ENCODE measurements around the gene RIC1. TPM values are rescaled to one million over a fixed set of nuclear protein-coding genes. Genes with fewer than 3 reads are reported as not detected.
"Not testable (repeated sequence)": the region's sequence is repeated elsewhere in the genome, so short reads cannot be mapped to it uniquely, and the experiment has no call there.

RIC1 gene
- total RNA-seq, 2 donors from 2014 or later, result 44.5 to 49.4 TPM

- DNase-seq (ENCODE audit: low spot score), result no peak
- H3K9me3 ChIP-seq, result no peaks in the 10 kb centered on the region
- ATAC-seq (ENCODE audit: insufficient number of reproducible peaks, low FRiP score, low read depth), result no peak
- H3K4me1 ChIP-seq (ENCODE audit: control insufficient read depth in 1 of 2, low read depth in 2 of 2), result no peaks in the 10 kb centered on the region
- no peak overlapping the region for H3K27ac ChIP-seq
- H3K4me3 ChIP-seq, result no peak overlapping the region
- no peak for TF ChIP-seq CTCF (IDR thresholded peaks at IDR 0.05)
- no peaks in the 10 kb centered on the region for H3K27me3 ChIP-seq (replicated peaks; ENCODE audit: insufficient read depth)
- no peaks in the 10 kb centered on the region for H3K36me3 ChIP-seq
Measured at GRCh38 chr9:5714501-5715401, 85.8 kb downstream of the RIC1 start.

GRCh38 chr9:5715548-5716127 lies 86.7 kb downstream of the RIC1 start:
- DNase-seq (ENCODE audit: low spot score) (no peak), ATAC-seq (ENCODE audit: insufficient number of reproducible peaks, low FRiP score, low read depth) (no peak)
- no peak overlapping the region for H3K4me3 ChIP-seq
- TF ChIP-seq CTCF (IDR thresholded peaks at IDR 0.05), result no peak
- no peaks in the 10 kb centered on the region for H3K9me3 ChIP-seq
- H3K4me1 ChIP-seq (ENCODE audit: control insufficient read depth in 1 of 2, low read depth in 2 of 2), result no peaks in the 10 kb centered on the region
- no peaks in the 10 kb centered on the region for H3K27me3 ChIP-seq (replicated peaks; ENCODE audit: insufficient read depth)
- no peaks in the 10 kb centered on the region for H3K36me3 ChIP-seq
- H3K27ac ChIP-seq, result no peak overlapping the region

GRCh38 chr9:5717434-5717833 lies 88.5 kb downstream of the RIC1 start:
- H3K27me3 ChIP-seq (replicated peaks; ENCODE audit: insufficient read depth); H3K4me3 ChIP-seq; H3K9me3 ChIP-seq; ATAC-seq (ENCODE audit: insufficient number of reproducible peaks, low FRiP score, low read depth); DNase-seq (ENCODE audit: low spot score); H3K27ac ChIP-seq; H3K36me3 ChIP-seq; H3K4me1 ChIP-seq (ENCODE audit: control insufficient read depth in 1 of 2, low read depth in 2 of 2): not testable (repeated sequence)

- H3K4me3 ChIP-seq, result no peak overlapping the region
- H3K27me3 ChIP-seq (replicated peaks; ENCODE audit: insufficient read depth), result no peaks in the 10 kb centered on the region
- ATAC-seq (ENCODE audit: insufficient number of reproducible peaks, low FRiP score, low read depth) (no peak), DNase-seq (ENCODE audit: low spot score) (no peak)
- peaks cover 3% of the 10 kb centered on the region for H3K36me3 ChIP-seq
- H3K27ac ChIP-seq, result no peak overlapping the region
- H3K9me3 ChIP-seq, result no peaks in the 10 kb centered on the region
- H3K4me1 ChIP-seq (ENCODE audit: control insufficient read depth in 1 of 2, low read depth in 2 of 2), result no peaks in the 10 kb centered on the region
- no peak for TF ChIP-seq CTCF (IDR thresholded peaks at IDR 0.05)
Measured at GRCh38 chr9:5718296-5719032, 89.6 kb downstream of the RIC1 start.

- DNase-seq (ENCODE audit: low spot score), result no peak
- no peaks in the 10 kb centered on the region for H3K4me1 ChIP-seq (ENCODE audit: control insufficient read depth in 1 of 2, low read depth in 2 of 2)
- H3K9me3 ChIP-seq, result no peaks in the 10 kb centered on the region
- peaks cover 3% of the 10 kb centered on the region for H3K36me3 ChIP-seq
- H3K4me3 ChIP-seq, result no peak overlapping the region
- H3K27ac ChIP-seq, result no peak overlapping the region
- ATAC-seq (ENCODE audit: insufficient number of reproducible peaks, low FRiP score, low read depth), result no peak
- no peaks in the 10 kb centered on the region for H3K27me3 ChIP-seq (replicated peaks; ENCODE audit: insufficient read depth)
- TF ChIP-seq CTCF (IDR thresholded peaks at IDR 0.05), result no peak
Measured at GRCh38 chr9:5719100-5719926, 90.4 kb downstream of the RIC1 start.

Data from thoracic aorta (tissue), 2 donors.